ENCODE measurements around the gene RPGRIP1.

The RPGRIP1 gene

GRCh38 chr14:21320913-21321312 lies 41.0 kb downstream of the RPGRIP1 start:
- H3K36me3 ChIP-seq (ENCODE audit: insufficient read depth, low read length): no peaks in the 10 kb centered on the region
- ATAC-seq (ENCODE audit: insufficient read depth, low read depth) (no peak), DNase-seq (no peak)
- no peaks in the 10 kb centered on the region for H4K20me1 ChIP-seq (ENCODE audit: insufficient read depth, low read length)
- no peak overlapping the region for H2AFZ ChIP-seq (ENCODE audit: low read depth, low read length)
- no peaks in the 10 kb centered on the region for H3K79me2 ChIP-seq (ENCODE audit: insufficient read depth, low read length)
- TF ChIP-seq CTCF (IDR thresholded peaks at IDR 0.05; ENCODE audit: borderline replicate concordance, extremely low read depth, low read length, poor library complexity, severe bottlenecking) (no peak), EZH2 (IDR thresholded peaks at IDR 0.05; ENCODE audit: borderline replicate concordance, low read depth, low read length, severe bottlenecking) (no peak)
- H3K4me2 ChIP-seq (ENCODE audit: insufficient read depth, low read length): no peak overlapping the region
- no peaks in the 10 kb centered on the region for H3K9me3 ChIP-seq (ENCODE audit: insufficient read depth, low read length, severe bottlenecking)
- H3K9ac ChIP-seq (ENCODE audit: low read depth, low read length): no peak overlapping the region
- no peak overlapping the region for H3K27ac ChIP-seq (ENCODE audit: low read length)
- no peak overlapping the region for H3K4me3 ChIP-seq (ENCODE audit: low read depth in 1 of 2, low read length in 2 of 2)
- peaks cover 6% of the 10 kb centered on the region for H3K4me1 ChIP-seq (ENCODE audit: insufficient read depth, low read length)
- no peaks in the 10 kb centered on the region for H3K27me3 ChIP-seq (ENCODE audit: insufficient read depth, low read length, poor library complexity)

- TF ChIP-seq CTCF (IDR thresholded peaks at IDR 0.05; ENCODE audit: borderline replicate concordance, extremely low read depth, low read length, poor library complexity, severe bottlenecking) (no peak), EZH2 (IDR thresholded peaks at IDR 0.05; ENCODE audit: borderline replicate concordance, low read depth, low read length, severe bottlenecking) (no peak)
- Histone ChIP-seq H4K20me1 (ENCODE audit: insufficient read depth, low read length) (no peaks in the 10 kb centered on the region), H3K36me3 (ENCODE audit: insufficient read depth, low read length) (no peaks in the 10 kb centered on the region), H3K9ac (ENCODE audit: low read depth, low read length) (no peak overlapping the region), H3K4me1 (ENCODE audit: insufficient read depth, low read length) (peaks cover 6% of the 10 kb centered on the region), H2AFZ (ENCODE audit: low read depth, low read length) (no peak overlapping the region), H3K27me3 (ENCODE audit: insufficient read depth, low read length, poor library complexity) (no peaks in the 10 kb centered on the region), H3K4me2 (ENCODE audit: insufficient read depth, low read length) (no peak overlapping the region), H3K4me3 (ENCODE audit: low read depth in 1 of 2, low read length in 2 of 2) (no peak overlapping the region), H3K27ac (ENCODE audit: low read length) (no peak overlapping the region), H3K9me3 (ENCODE audit: insufficient read depth, low read length, severe bottlenecking) (no peaks in the 10 kb centered on the region), H3K79me2 (ENCODE audit: insufficient read depth, low read length) (no peaks in the 10 kb centered on the region)
- ATAC-seq (ENCODE audit: insufficient read depth, low read depth) (no peak), DNase-seq (no peak)
These were observed 42.8 kb downstream of the RPGRIP1 start for GRCh38 chr14:21322716-21323115.

- no peaks in the 10 kb centered on the region for H3K9me3 ChIP-seq (ENCODE audit: insufficient read depth, low read length, severe bottlenecking)
- no peak for DNase-seq
- no peaks in the 10 kb centered on the region for H3K27me3 ChIP-seq (ENCODE audit: insufficient read depth, low read length, poor library complexity)
- ATAC-seq (ENCODE audit: insufficient read depth, low read depth): no peak
- H2AFZ ChIP-seq (ENCODE audit: low read depth, low read length): no peak overlapping the region
- H3K4me1 ChIP-seq (ENCODE audit: insufficient read depth, low read length): no peaks in the 10 kb centered on the region
- H3K27ac ChIP-seq (ENCODE audit: low read length): no peak overlapping the region
- no peak overlapping the region for H3K4me2 ChIP-seq (ENCODE audit: insufficient read depth, low read length)
- TF ChIP-seq CTCF (IDR thresholded peaks at IDR 0.05; ENCODE audit: borderline replicate concordance, extremely low read depth, low read length, poor library complexity, severe bottlenecking) (peak; percentile 24), EZH2 (IDR thresholded peaks at IDR 0.05; ENCODE audit: borderline replicate concordance, low read depth, low read length, severe bottlenecking) (no peak)
- no peaks in the 10 kb centered on the region for H3K36me3 ChIP-seq (ENCODE audit: insufficient read depth, low read length)
- H3K4me3 ChIP-seq (ENCODE audit: low read depth in 1 of 2, low read length in 2 of 2): no peak overlapping the region
- no peaks in the 10 kb centered on the region for H4K20me1 ChIP-seq (ENCODE audit: insufficient read depth, low read length)
- H3K9ac ChIP-seq (ENCODE audit: low read depth, low read length): no peak overlapping the region
- no peaks in the 10 kb centered on the region for H3K79me2 ChIP-seq (ENCODE audit: insufficient read depth, low read length)
These were observed 47.1 kb downstream of the RPGRIP1 start for GRCh38 chr14:21326972-21327371.

Measured in DND-41 (cell line).